H9 (cell line): ENCODE data around the gene UPF3B. TPM values are rescaled to one million over a fixed set of nuclear protein-coding genes. Genes with fewer than 3 reads are reported as not detected.

Source experiments
- DNase-seq: peaks from one replicate; pipeline ENCODE4 v3.0.0-alpha.2; 2017
- H2AFZ ChIP-seq: one replicate; pipeline ENCODE4 v1.6.1; 2013; ENCODE audit warnings: mild to moderate bottlenecking, low read length, control low read depth, moderate library complexity
- H2AK5ac ChIP-seq: 2 replicates; pipeline ENCODE4 v1.6.1; 2013; ENCODE audit warnings: low read length, control low read depth, mixed read lengths; ENCODE audit not compliant: insufficient read length
- H2BK120ac ChIP-seq: one replicate; pipeline ENCODE4 v1.6.1; 2013; ENCODE audit warnings: low read depth, mild to moderate bottlenecking, low read length, control low read depth, inconsistent platforms; ENCODE audit not compliant: poor library complexity, severe bottlenecking
- H2BK12ac ChIP-seq: 2 replicates; pipeline ENCODE4 v1.6.1; 2013; ENCODE audit warnings: low read length, control low read depth, mixed read lengths, low read depth; ENCODE audit not compliant: insufficient read length
- H2BK15ac ChIP-seq: 2 replicates; pipeline ENCODE4 v1.6.1; 2013; ENCODE audit warnings: low read depth, low read length, control low read depth
- H2BK20ac ChIP-seq: one replicate; pipeline ENCODE4 v1.6.1; 2013; ENCODE audit warnings: low read depth, mild to moderate bottlenecking, low read length, control low read depth, inconsistent platforms; ENCODE audit not compliant: poor library complexity, severe bottlenecking
- H2BK5ac ChIP-seq: 2 replicates; pipeline ENCODE4 v1.6.1; 2013; ENCODE audit warnings: low read length, control low read depth, mixed read lengths; ENCODE audit not compliant: insufficient read length
- H3K14ac ChIP-seq: 2 replicates; pipeline ENCODE4 v1.6.1; 2013; ENCODE audit warnings: low read length, control low read depth; ENCODE audit not compliant: insufficient read depth
- H3K18ac ChIP-seq: 2 replicates; pipeline ENCODE4 v1.6.1; 2013; ENCODE audit warnings: low read depth, mild to moderate bottlenecking, mixed read lengths, low read length, control low read depth; ENCODE audit not compliant: insufficient read length
- H3K23ac ChIP-seq: 2 replicates; pipeline ENCODE4 v1.6.1; 2013; ENCODE audit warnings: low read length, control low read depth, mixed read lengths, low read depth; ENCODE audit not compliant: insufficient read length
- H3K23me2 ChIP-seq: 2 replicates; pipeline ENCODE4 v1.6.1; 2013; ENCODE audit warnings: low read depth, mild to moderate bottlenecking, mixed read lengths, low read length, control low read depth; ENCODE audit not compliant: insufficient read length, poor library complexity, severe bottlenecking
- H3K27ac ChIP-seq: 2 replicates; pipeline ENCODE4 v1.5.1; 2013; ENCODE audit warnings: low read length, control low read depth, mixed read lengths, low read depth; ENCODE audit not compliant: insufficient read length
- H3K27me3 ChIP-seq: 2 replicates; pipeline ENCODE4 v1.6.1; 2013; ENCODE audit warnings: low read length, control low read depth, inconsistent platforms; ENCODE audit not compliant: insufficient read depth
- H3K4ac ChIP-seq: 2 replicates; pipeline ENCODE4 v1.6.1; 2013; ENCODE audit warnings: low read depth, mild to moderate bottlenecking, control low read depth, inconsistent platforms, low read length, moderate library complexity
- H3K4me1 ChIP-seq: 2 replicates; pipeline ENCODE4 v1.6.1; 2013; ENCODE audit warnings: low read length, control low read depth, inconsistent platforms; ENCODE audit not compliant: insufficient read depth
- H3K4me2 ChIP-seq: 2 replicates; pipeline ENCODE4 v1.6.1; 2013; ENCODE audit warnings: low read length, control low read depth, mixed read lengths; ENCODE audit not compliant: insufficient read length, insufficient read depth
- H3K56ac ChIP-seq: 2 replicates; pipeline ENCODE4 v1.6.1; 2013; ENCODE audit warnings: low read depth, mild to moderate bottlenecking, mixed read lengths, low read length, control low read depth; ENCODE audit not compliant: insufficient read length
- H3K79me1 ChIP-seq: 2 replicates; pipeline ENCODE4 v1.6.1; 2013; ENCODE audit warnings: low read depth, mild to moderate bottlenecking, moderate library complexity, low read length, control low read depth, inconsistent platforms; ENCODE audit not compliant: insufficient read depth, poor library complexity, severe bottlenecking
- H3K79me2 ChIP-seq: 2 replicates; pipeline ENCODE4 v1.6.1; 2013; ENCODE audit warnings: low read length, control low read depth, inconsistent platforms; ENCODE audit not compliant: insufficient read depth
- H3K9ac ChIP-seq: 2 replicates; pipeline ENCODE4 v1.6.1; 2013; ENCODE audit warnings: low read length, control low read depth, mixed read lengths; ENCODE audit not compliant: insufficient read length; ENCODE audit errors: extremely low read depth
- H3K9me3 ChIP-seq: one replicate; pipeline ENCODE4 v1.6.1; 2013; ENCODE audit warnings: low read depth, low read length, inconsistent platforms; ENCODE audit not compliant: control insufficient read depth
- H3T11ph ChIP-seq: one replicate; pipeline ENCODE4 v1.6.1; 2013; ENCODE audit warnings: mild to moderate bottlenecking, low read length, control low read depth, inconsistent platforms
- H4K20me1 ChIP-seq: one replicate; pipeline ENCODE4 v1.6.1; 2013; ENCODE audit not compliant: control insufficient read depth, insufficient read length, insufficient read depth
- H4K5ac ChIP-seq: 2 replicates; pipeline ENCODE4 v1.6.1; 2013; ENCODE audit warnings: low read depth, mild to moderate bottlenecking, mixed read lengths, low read length, control low read depth; ENCODE audit not compliant: insufficient read length
- H4K8ac ChIP-seq: replicated peaks from 2 replicates; pipeline ENCODE4 v1.6.1; 2013; ENCODE audit warnings: low read length, control low read depth, mixed read lengths, low read depth; ENCODE audit not compliant: insufficient read length
- H4K91ac ChIP-seq: 2 replicates; pipeline ENCODE4 v1.6.1; 2013; ENCODE audit warnings: low read depth, mild to moderate bottlenecking, moderate library complexity, mixed read lengths, low read length, control low read depth; ENCODE audit not compliant: insufficient read length
- H3K27ac Mint-ChIP-seq, 3 experiments: 2 replicates in 2 of 3; 3 replicates in 1 of 3; pipeline ENCODE4 v1.8.0; 2020 to 2021; ENCODE audit warnings: mixed read lengths in 3 of 3, mild to moderate bottlenecking in 1 of 3, moderate library complexity in 1 of 3
- H3K27me3 Mint-ChIP-seq: 2 replicates; pipeline ENCODE4 v1.8.0; 2021; ENCODE audit warnings: low read depth, mild to moderate bottlenecking, moderate library complexity, mixed read lengths
- H3K36me3 Mint-ChIP-seq, 3 experiments: 2 replicates in 2 of 3; 3 replicates in 1 of 3; pipeline ENCODE4 v1.8.0; 2020 to 2021; ENCODE audit warnings: low read depth in 3 of 3, mixed read lengths in 3 of 3; ENCODE audit not compliant: insufficient read depth in 1 of 3
- H3K4me1 Mint-ChIP-seq, 2 experiments: 2 replicates each; pipeline ENCODE4 v1.8.0; 2020; ENCODE audit warnings: mixed read lengths in 2 of 2
- H3K4me3 Mint-ChIP-seq, 2 experiments: 2 replicates in 1 of 2; 3 replicates in 1 of 2; pipeline ENCODE4 v1.8.0; 2020 to 2021; ENCODE audit warnings: mild to moderate bottlenecking in 2 of 2, mixed read lengths in 2 of 2, moderate library complexity in 1 of 2
- H3K9me3 Mint-ChIP-seq, 2 experiments: 2 replicates in 1 of 2; 3 replicates in 1 of 2; pipeline ENCODE4 v1.8.0; 2020; ENCODE audit warnings: mild to moderate bottlenecking in 2 of 2, mixed read lengths in 2 of 2, moderate library complexity in 1 of 2
- WGBS: extraction: QIAGEN DNeasy Blood & Tissue Kit; methylation state at CpG from one replicate; pipeline ENCODE4 v1.1.7; 2013; ENCODE audit warnings: missing lambda C conversion rate, low lambda C conversion rate, mixed read lengths; ENCODE audit not compliant: insufficient read length; ENCODE audit errors: extremely low coverage; 5-methylcytosine and 5-hydroxymethylcytosine counted together
- total RNA-seq: library from RNA; stranded (reverse); gene quantifications from 2 replicates; pipeline ENCODE4 v1.2.1, GENCODE V29; 2021
- TF ChIP-seq, protein P1 (sequence below): fragments of 200-600 bp; sonication (generic); conservative IDR thresholded peaks from 3 replicates; pipeline ENCODE4 v1.8.0; 2021; ENCODE audit warnings: antibody characterized with exemption, mild to moderate bottlenecking

The UPF3B gene
- total RNA-seq, 1 experiment from 2014 or later = 31.5 TPM

DNA sequence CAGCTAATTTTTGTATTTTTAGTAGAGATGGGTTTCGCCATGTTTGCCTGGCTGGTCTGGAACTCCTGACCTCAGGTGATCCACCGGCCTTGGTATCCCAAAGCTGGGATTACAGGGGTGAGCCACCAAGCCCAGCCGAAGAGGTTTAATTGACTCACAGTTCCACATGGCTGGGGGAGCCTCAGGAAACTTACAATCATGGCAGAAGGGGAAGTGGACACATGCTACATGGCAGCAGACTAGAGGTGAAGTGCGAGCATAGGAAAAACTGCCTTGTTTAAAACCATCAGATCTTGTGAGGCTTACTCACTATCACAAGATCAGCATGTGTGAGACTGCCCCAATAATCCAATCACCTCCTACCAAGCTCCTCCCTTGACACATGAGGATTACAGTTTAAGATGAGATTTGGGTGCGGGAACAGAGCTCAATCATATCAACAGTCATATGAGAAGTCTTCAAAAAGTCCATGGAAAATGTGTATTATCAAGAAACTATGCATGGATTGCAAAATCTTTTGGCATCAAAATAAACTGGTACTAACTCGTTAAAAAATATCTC lies 35.6 kb downstream of the UPF3B start:
- H3K4me1 ChIP-seq = no peaks in the 10 kb centered on the region
- no peak overlapping the region for H2BK5ac ChIP-seq
- Mint-ChIP-seq H3K27ac (no peak overlapping the region), H3K9me3 (peaks cover 67 to 69% of the 10 kb centered on the region in 2 experiments), H3K27me3 (peaks cover 2% of the 10 kb centered on the region), H3K4me1 (no peaks in the 10 kb centered on the region), H3K36me3 (peaks cover 0 to 3% (median 2%) of the 10 kb centered on the region in 3 experiments; a peak in 3 of 7 replicates), H3K4me3 (no peak overlapping the region)
- no peaks in the 10 kb centered on the region for H3K79me2 ChIP-seq
- H4K91ac ChIP-seq = no peak overlapping the region
- no peak overlapping the region for H3K4me2 ChIP-seq
- no peaks in the 10 kb centered on the region for H3K27me3 ChIP-seq
- DNase-seq = no peak
- H3K79me1 ChIP-seq = no peaks in the 10 kb centered on the region
- TF ChIP-seq, protein P1, sequence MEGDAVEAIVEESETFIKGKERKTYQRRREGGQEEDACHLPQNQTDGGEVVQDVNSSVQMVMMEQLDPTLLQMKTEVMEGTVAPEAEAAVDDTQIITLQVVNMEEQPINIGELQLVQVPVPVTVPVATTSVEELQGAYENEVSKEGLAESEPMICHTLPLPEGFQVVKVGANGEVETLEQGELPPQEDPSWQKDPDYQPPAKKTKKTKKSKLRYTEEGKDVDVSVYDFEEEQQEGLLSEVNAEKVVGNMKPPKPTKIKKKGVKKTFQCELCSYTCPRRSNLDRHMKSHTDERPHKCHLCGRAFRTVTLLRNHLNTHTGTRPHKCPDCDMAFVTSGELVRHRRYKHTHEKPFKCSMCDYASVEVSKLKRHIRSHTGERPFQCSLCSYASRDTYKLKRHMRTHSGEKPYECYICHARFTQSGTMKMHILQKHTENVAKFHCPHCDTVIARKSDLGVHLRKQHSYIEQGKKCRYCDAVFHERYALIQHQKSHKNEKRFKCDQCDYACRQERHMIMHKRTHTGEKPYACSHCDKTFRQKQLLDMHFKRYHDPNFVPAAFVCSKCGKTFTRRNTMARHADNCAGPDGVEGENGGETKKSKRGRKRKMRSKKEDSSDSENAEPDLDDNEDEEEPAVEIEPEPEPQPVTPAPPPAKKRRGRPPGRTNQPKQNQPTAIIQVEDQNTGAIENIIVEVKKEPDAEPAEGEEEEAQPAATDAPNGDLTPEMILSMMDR = no peak
- H3K23me2 ChIP-seq = no peaks in the 10 kb centered on the region
- H3T11ph ChIP-seq = no peak overlapping the region
- H3K14ac ChIP-seq = no peak overlapping the region
- no peak overlapping the region for H4K8ac ChIP-seq
- no peak overlapping the region for H3K23ac ChIP-seq
- H2AK5ac ChIP-seq = no peak overlapping the region
- no peak overlapping the region for H2BK15ac ChIP-seq
- no peaks in the 10 kb centered on the region for H4K20me1 ChIP-seq
- H2BK120ac ChIP-seq = no peak overlapping the region
- H3K56ac ChIP-seq = no peak overlapping the region
- no peak overlapping the region for H3K9ac ChIP-seq
- H3K27ac ChIP-seq = no peak overlapping the region
- no peak overlapping the region for H4K5ac ChIP-seq
- peaks cover 31% of the 10 kb centered on the region for H3K9me3 ChIP-seq
- no peak overlapping the region for H2AFZ ChIP-seq
- no peak overlapping the region for H3K4ac ChIP-seq
- H2BK20ac ChIP-seq = no peak overlapping the region
- H2BK12ac ChIP-seq = no peak overlapping the region
- no peak overlapping the region for H3K18ac ChIP-seq
- WGBS = no CpG with 5 or more reads among the region's 6 CpGs
